ENCODE data around the gene ZDHHC22. TPM values are rescaled to one million over a fixed set of nuclear protein-coding genes. Genes with fewer than 3 reads are reported as not detected.
A peak's percentile ranks its signal among the peaks of the same experiment; 100 is the strongest.

ZDHHC22 gene
- total RNA-seq, 1 donor from 2014 or later, result 77.3 TPM

- Mint-ChIP-seq H3K36me3 (ENCODE audit: unreplicated experiment) (no peaks in the 10 kb centered on the region), H3K4me1 (ENCODE audit: low read depth, unreplicated experiment) (peaks cover 20% of the 10 kb centered on the region), H3K9me3 (ENCODE audit: unreplicated experiment) (peaks cover 4% of the 10 kb centered on the region), H3K4me3 (ENCODE audit: unreplicated experiment) (peak overlapping the region; percentile 91), H3K27me3 (ENCODE audit: unreplicated experiment) (peaks cover 7% of the 10 kb centered on the region), H3K27ac (ENCODE audit: unreplicated experiment) (peak overlapping the region; percentile 90)
- TF ChIP-seq CTCF (IDR thresholded peaks at IDR 0.05; ENCODE audit: partially characterized antibody, unreplicated experiment), result no peak
- DNase-seq, result no peak
Measured at GRCh38 chr14:77098529-77099353, 42.9 kb downstream of the ZDHHC22 start.

GRCh38 chr14:77097700-77098528, 43.7 kb downstream of the ZDHHC22 start, which contains the start of gene CIPC:
Gene CIPC (plus strand): TSS chr14:77098258. CDS start chr14:77105709, 7,451 bp downstream.
- DNase-seq, result peak; percentile 99
- H3K27me3 Mint-ChIP-seq (ENCODE audit: unreplicated experiment), result peaks cover 7% of the 10 kb centered on the region
- no peaks in the 10 kb centered on the region for H3K36me3 Mint-ChIP-seq (ENCODE audit: unreplicated experiment)
- H3K9me3 Mint-ChIP-seq (ENCODE audit: unreplicated experiment), result peaks cover 4% of the 10 kb centered on the region
- H3K4me1 Mint-ChIP-seq (ENCODE audit: low read depth, unreplicated experiment), result peaks cover 20% of the 10 kb centered on the region
- no peak for TF ChIP-seq CTCF (IDR thresholded peaks at IDR 0.05; ENCODE audit: partially characterized antibody, unreplicated experiment)
- H3K4me3 Mint-ChIP-seq (ENCODE audit: unreplicated experiment), result peak within 1 kb of the TSS; percentile 95
- H3K27ac Mint-ChIP-seq (ENCODE audit: unreplicated experiment), result peak within 1 kb of the TSS; percentile 93

- Mint-ChIP-seq H3K9me3 (ENCODE audit: unreplicated experiment) (peaks cover 4% of the 10 kb centered on the region), H3K36me3 (ENCODE audit: unreplicated experiment) (no peaks in the 10 kb centered on the region), H3K4me1 (ENCODE audit: low read depth, unreplicated experiment) (peaks cover 20% of the 10 kb centered on the region), H3K27ac (ENCODE audit: unreplicated experiment) (peak overlapping the region; percentile 93), H3K27me3 (ENCODE audit: unreplicated experiment) (peaks cover 7% of the 10 kb centered on the region), H3K4me3 (ENCODE audit: unreplicated experiment) (peak overlapping the region; percentile 95)
- DNase-seq, result no peak
- TF ChIP-seq CTCF (IDR thresholded peaks at IDR 0.05; ENCODE audit: partially characterized antibody, unreplicated experiment), result no peak
Measured at GRCh38 chr14:77097006-77097699, 44.4 kb downstream of the ZDHHC22 start.

- Mint-ChIP-seq H3K27me3 (ENCODE audit: unreplicated experiment) (peaks cover 7% of the 10 kb centered on the region), H3K9me3 (ENCODE audit: unreplicated experiment) (peaks cover 4% of the 10 kb centered on the region), H3K27ac (ENCODE audit: unreplicated experiment) (no peak overlapping the region), H3K36me3 (ENCODE audit: unreplicated experiment) (no peaks in the 10 kb centered on the region), H3K4me1 (ENCODE audit: low read depth, unreplicated experiment) (peaks cover 20% of the 10 kb centered on the region), H3K4me3 (ENCODE audit: unreplicated experiment) (no peak overlapping the region)
- peak; percentile 81 for TF ChIP-seq CTCF (IDR thresholded peaks at IDR 0.05; ENCODE audit: partially characterized antibody, unreplicated experiment)
- peak; percentile 86 for DNase-seq
Measured at GRCh38 chr14:77094672-77095284, 46.8 kb downstream of the ZDHHC22 start.
